HepG2 (cell line): ENCODE data around the gene SLC23A3. TPM values are rescaled to one million over a fixed set of nuclear protein-coding genes. Genes with fewer than 3 reads are reported as not detected.

ENCODE experiments used
- ARNTL ChIP-seq: sonication (generic); formaldehyde crosslinking; IDR thresholded peaks from 2 replicates; pipeline ENCODE4 v1.4.0; 2020; ENCODE audit warnings: mild to moderate bottlenecking, missing genetic modification reagents
- ATF6 ChIP-seq: sonication (generic); formaldehyde crosslinking; conservative IDR thresholded peaks from 2 replicates; pipeline ENCODE4 v1.4.0; 2020; ENCODE audit warnings: missing genetic modification reagents
- CAMTA2 ChIP-seq: sonication (generic); formaldehyde crosslinking; IDR thresholded peaks from 2 replicates; pipeline ENCODE4 v1.4.0; 2020; ENCODE audit warnings: mild to moderate bottlenecking, missing genetic modification reagents, borderline replicate concordance
- FOSL1 ChIP-seq: sonication (generic); formaldehyde crosslinking; IDR thresholded peaks from 2 replicates; pipeline ENCODE4 v1.9.0; 2021; ENCODE audit warnings: missing genetic modification reagents, borderline replicate concordance
- HMG20B ChIP-seq: conservative IDR thresholded peaks from 2 replicates; pipeline ENCODE4 v1.6.1; 2016; ENCODE audit warnings: missing genetic modification reagents, missing compliant biosample characterization
- HNRNPK ChIP-seq: fragments of 200-400 bp; formaldehyde crosslinking; IDR thresholded peaks from 2 replicates; pipeline ENCODE4 v1.6.1; 2018; ENCODE audit warnings: low read length, low read depth, moderate library complexity, mild to moderate bottlenecking; ENCODE audit not compliant: poor library complexity, severe bottlenecking
- KDM2A ChIP-seq: sonication (generic); formaldehyde crosslinking; IDR thresholded peaks from 2 replicates; pipeline ENCODE4 v1.4.0; 2020; ENCODE audit warnings: low read depth, missing genetic modification reagents, borderline replicate concordance
- KMT2B ChIP-seq: IDR thresholded peaks from 2 replicates; pipeline ENCODE4 v1.6.1; 2016; ENCODE audit warnings: missing genetic modification reagents, missing compliant biosample characterization
- MXD3 ChIP-seq: IDR thresholded peaks from 2 replicates; pipeline ENCODE4 v1.6.1; 2016; ENCODE audit warnings: mild to moderate bottlenecking, missing biosample characterization, missing genetic modification reagents
- PAXIP1 ChIP-seq: sonication (generic); formaldehyde crosslinking; conservative IDR thresholded peaks from 2 replicates; pipeline ENCODE4 v1.4.0; 2020; ENCODE audit warnings: mild to moderate bottlenecking, missing genetic modification reagents, moderate library complexity
- TAF1 ChIP-seq: sonication (generic); formaldehyde crosslinking; IDR thresholded peaks from 2 replicates; pipeline ENCODE4 v1.4.0; 2020; ENCODE audit warnings: missing genetic modification reagents
- ZBTB26 ChIP-seq: IDR thresholded peaks from 2 replicates; pipeline ENCODE4 v1.6.1; 2016; ENCODE audit warnings: missing compliant biosample characterization, missing genetic modification reagents, borderline replicate concordance
- ZNF329 ChIP-seq: sonication (generic); formaldehyde crosslinking; IDR thresholded peaks from 2 replicates; pipeline ENCODE4 v1.9.0; 2021; ENCODE audit warnings: low read depth, mild to moderate bottlenecking, missing genetic modification reagents
- polyA plus RNA-seq, 8 experiments: library from polyadenylated mRNA; depleted of rRNA in 3 of 8; stranded (reverse) in 7 of 8; unstranded in 1 of 8; fragments of >200 nt; fragmentation: Illumina TruSeq in 4 of 8; extraction: Trizol in 4 of 8; gene quantifications; 2 replicates each; pipeline versions ENCODE4 v1.2.1 to v1.2.3, GENCODE V29; 2011 to 2016; ENCODE audit warnings: low read depth in 4 of 8, missing spikeins in 1 of 8, mixed read lengths in 1 of 8; ENCODE audit not compliant: insufficient read depth in 1 of 8
- total RNA-seq, 5 experiments: library from RNA; depleted of rRNA; stranded (reverse); fragments of >200 nt; fragmentation: Illumina TruSeq; extraction: Trizol; gene quantifications; 2 replicates each; pipeline ENCODE4 v1.2.3, GENCODE V29; 2016; ENCODE audit warnings: low read depth in 1 of 5
- TF ChIP-seq, protein P1 (sequence below): IDR thresholded peaks from 2 replicates; pipeline ENCODE4 v1.6.1; 2016; ENCODE audit warnings: mild to moderate bottlenecking
- TF ChIP-seq, protein P2 (sequence below): IDR thresholded peaks from 2 replicates; pipeline ENCODE4 v1.6.1; 2012; ENCODE audit warnings: low read length, improper control_type of control experiment

Gene SLC23A3
- total and polyA plus RNA-seq, 2 of the 13 experiments (the other 11 are each of a cell fraction or from before 2014, with no cell fraction given) = 0.38 to 0.78 TPM

DNA sequence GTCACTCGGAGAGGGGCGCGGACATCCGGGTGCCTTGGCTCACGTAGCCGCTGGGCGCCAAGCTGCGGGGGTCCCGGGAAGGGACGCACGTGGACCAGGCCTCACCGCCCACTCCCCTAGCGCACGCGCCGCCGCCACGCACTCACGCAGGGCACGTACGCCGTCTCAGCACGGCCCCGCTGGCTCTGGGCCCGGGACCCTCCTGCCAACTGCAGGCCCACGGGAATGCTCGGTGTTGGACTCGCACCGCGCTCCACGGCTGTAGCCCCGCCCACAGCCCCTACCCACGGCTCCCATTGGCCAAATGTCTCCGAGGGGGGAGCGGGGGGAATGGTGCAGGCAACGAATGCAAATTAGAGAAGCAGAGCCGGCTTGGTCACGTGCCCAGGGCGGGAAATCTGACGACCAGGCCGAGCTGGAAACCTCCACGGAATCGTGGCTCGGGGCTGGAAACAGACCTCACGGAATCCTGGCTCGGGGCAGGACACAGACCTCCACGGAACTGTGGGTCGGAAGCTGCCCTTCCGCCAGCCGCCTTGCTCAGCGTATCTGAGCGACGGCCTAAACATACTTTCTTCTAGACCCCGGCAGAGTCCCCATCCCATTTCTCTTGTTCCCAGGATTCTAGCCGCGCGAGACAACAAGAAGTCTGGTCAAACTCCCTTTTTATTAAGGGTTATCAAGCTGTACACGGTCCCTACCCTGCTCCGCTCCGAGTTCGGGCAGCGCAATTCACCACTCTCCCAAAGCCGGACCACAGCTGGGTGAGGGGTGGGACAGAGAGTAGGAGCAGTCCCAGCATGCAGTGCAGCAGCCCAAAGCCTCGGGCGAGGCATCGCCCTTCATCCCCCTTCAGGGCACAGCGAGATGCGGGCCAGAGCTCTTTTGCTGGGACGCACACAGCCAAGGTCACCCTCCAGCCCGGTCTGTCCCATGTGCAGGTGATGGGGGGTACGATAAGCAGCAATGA lies 49.2 kb upstream of the SLC23A3 start, which contains the start of gene ABCB6 (continued):
- TF ChIP-seq, protein P1, sequence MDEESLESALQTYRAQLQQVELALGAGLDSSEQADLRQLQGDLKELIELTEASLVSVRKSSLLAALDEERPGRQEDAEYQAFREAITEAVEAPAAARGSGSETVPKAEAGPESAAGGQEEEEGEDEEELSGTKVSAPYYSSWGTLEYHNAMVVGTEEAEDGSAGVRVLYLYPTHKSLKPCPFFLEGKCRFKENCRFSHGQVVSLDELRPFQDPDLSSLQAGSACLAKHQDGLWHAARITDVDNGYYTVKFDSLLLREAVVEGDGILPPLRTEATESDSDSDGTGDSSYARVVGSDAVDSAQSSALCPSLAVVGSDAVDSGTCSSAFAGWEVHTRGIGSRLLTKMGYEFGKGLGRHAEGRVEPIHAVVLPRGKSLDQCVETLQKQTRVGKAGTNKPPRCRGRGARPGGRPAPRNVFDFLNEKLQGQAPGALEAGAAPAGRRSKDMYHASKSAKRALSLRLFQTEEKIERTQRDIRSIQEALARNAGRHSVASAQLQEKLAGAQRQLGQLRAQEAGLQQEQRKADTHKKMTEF (CRISPR knock-in tag) = peak; percentile 97
- TF ChIP-seq MXD3 (CRISPR knock-in tag) (peak; percentile 98), TAF1 (peak; percentile 100), HNRNPK (peak; percentile 82), ARNTL (CRISPR knock-in tag) (peak; percentile 96), ZBTB26 (CRISPR knock-in tag) (peak; percentile 83), HMG20B (CRISPR knock-in tag) (0 out of 2 replicates have a peak, but pooled peaks have one; percentile 25), PAXIP1 (CRISPR knock-in tag) (peak; percentile 48), FOSL1 (CRISPR knock-in tag) (no peak), ZNF329 (no peak; the same call in 1 of the 2 replicates), KMT2B (CRISPR knock-in tag) (peak; percentile 87), ATF6 (CRISPR knock-in tag) (no peak), KDM2A (CRISPR knock-in tag) (peak; percentile 100), CAMTA2 (peak; percentile 98)
- TF ChIP-seq, protein P2, sequence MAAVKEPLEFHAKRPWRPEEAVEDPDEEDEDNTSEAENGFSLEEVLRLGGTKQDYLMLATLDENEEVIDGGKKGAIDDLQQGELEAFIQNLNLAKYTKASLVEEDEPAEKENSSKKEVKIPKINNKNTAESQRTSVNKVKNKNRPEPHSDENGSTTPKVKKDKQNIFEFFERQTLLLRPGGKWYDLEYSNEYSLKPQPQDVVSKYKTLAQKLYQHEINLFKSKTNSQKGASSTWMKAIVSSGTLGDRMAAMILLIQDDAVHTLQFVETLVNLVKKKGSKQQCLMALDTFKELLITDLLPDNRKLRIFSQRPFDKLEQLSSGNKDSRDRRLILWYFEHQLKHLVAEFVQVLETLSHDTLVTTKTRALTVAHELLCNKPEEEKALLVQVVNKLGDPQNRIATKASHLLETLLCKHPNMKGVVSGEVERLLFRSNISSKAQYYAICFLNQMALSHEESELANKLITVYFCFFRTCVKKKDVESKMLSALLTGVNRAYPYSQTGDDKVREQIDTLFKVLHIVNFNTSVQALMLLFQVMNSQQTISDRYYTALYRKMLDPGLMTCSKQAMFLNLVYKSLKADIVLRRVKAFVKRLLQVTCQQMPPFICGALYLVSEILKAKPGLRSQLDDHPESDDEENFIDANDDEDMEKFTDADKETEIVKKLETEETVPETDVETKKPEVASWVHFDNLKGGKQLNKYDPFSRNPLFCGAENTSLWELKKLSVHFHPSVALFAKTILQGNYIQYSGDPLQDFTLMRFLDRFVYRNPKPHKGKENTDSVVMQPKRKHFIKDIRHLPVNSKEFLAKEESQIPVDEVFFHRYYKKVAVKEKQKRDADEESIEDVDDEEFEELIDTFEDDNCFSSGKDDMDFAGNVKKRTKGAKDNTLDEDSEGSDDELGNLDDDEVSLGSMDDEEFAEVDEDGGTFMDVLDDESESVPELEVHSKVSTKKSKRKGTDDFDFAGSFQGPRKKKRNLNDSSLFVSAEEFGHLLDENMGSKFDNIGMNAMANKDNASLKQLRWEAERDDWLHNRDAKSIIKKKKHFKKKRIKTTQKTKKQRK = no peak
